CD14-positive monocyte (primary cell): Measurements from ENCODE around the gene CROCC2. TPM values are rescaled to one million over a fixed set of nuclear protein-coding genes. Genes with fewer than 3 reads are reported as not detected.

Experiments used
- DNase-seq, 3 donors: peaks; one replicate each; pipeline ENCODE4 v3.0.0-alpha.2; 2011 to 2022
- H2AFZ ChIP-seq: 2 replicates; pipeline ENCODE4 v1.6.0; 2012; ENCODE audit warnings: mild to moderate bottlenecking, low read depth, low read length, inconsistent platforms; ENCODE audit not compliant: insufficient read depth, poor library complexity, severe bottlenecking
- H3K27ac ChIP-seq, 2 donors: 1 replicate in 1 of 2; 2 replicates in 1 of 2; pipeline ENCODE4 v1.5.1; 2012 to 2013; ENCODE audit warnings: low read length in 2 of 2, control low read depth in 1 of 2, inconsistent platforms in 1 of 2, low read depth in 1 of 2, mild to moderate bottlenecking in 1 of 2
- H3K27me3 ChIP-seq, 2 donors: one replicate each; pipeline versions ENCODE4 v1.6.0 to v1.6.1; 2011 to 2013; ENCODE audit warnings: low read length in 2 of 2; ENCODE audit not compliant: control insufficient read depth in 2 of 2, insufficient read depth in 2 of 2
- H3K36me3 ChIP-seq, 2 donors: replicated peaks in 1 of 2; 1 replicate in 1 of 2; 2 replicates in 1 of 2; pipeline versions ENCODE4 v1.5.1 to v1.6.1; 2012 to 2013; ENCODE audit warnings: low read length in 2 of 2, control low read depth in 1 of 2, inconsistent platforms in 1 of 2, mild to moderate bottlenecking in 1 of 2; ENCODE audit not compliant: insufficient read depth in 2 of 2, control insufficient read depth in 1 of 2
- H3K4me1 ChIP-seq, 2 donors: 1 replicate in 1 of 2; 2 replicates in 1 of 2; pipeline versions ENCODE4 v1.5.1 to v1.6.1; 2012 to 2013; ENCODE audit warnings: low read length in 2 of 2, control low read depth in 1 of 2, inconsistent platforms in 1 of 2, mild to moderate bottlenecking in 1 of 2, moderate library complexity in 1 of 2; ENCODE audit not compliant: insufficient read depth in 2 of 2, control insufficient read depth in 1 of 2
- H3K4me2 ChIP-seq: replicated peaks from 2 replicates; pipeline ENCODE3; 2012; ENCODE audit warnings: low read length, moderate library complexity, mild to moderate bottlenecking; ENCODE audit not compliant: poor library complexity, severe bottlenecking; ENCODE audit errors: extremely low read depth
- H3K4me3 ChIP-seq, 3 experiments: fragments of 200-600 bp in 1 of 3; sonication (generic) in 1 of 3; replicated peaks in 1 of 3; 1 replicate in 2 of 3; 2 replicates in 1 of 3; pipeline ENCODE4 v1.5.1; 2011 to 2013; ENCODE audit warnings: low read length in 3 of 3, mild to moderate bottlenecking in 3 of 3, control low read depth in 2 of 3, low read depth in 2 of 3, inconsistent platforms in 1 of 3, moderate library complexity in 1 of 3
- H3K79me2 ChIP-seq: 2 replicates; pipeline ENCODE4 v1.6.0; 2012; ENCODE audit warnings: mild to moderate bottlenecking, control low read depth, inconsistent platforms, low read length, moderate library complexity; ENCODE audit not compliant: insufficient read depth
- H3K9ac ChIP-seq: 2 replicates; pipeline ENCODE4 v1.6.0; 2017; ENCODE audit warnings: low read length, mild to moderate bottlenecking; ENCODE audit not compliant: insufficient read depth, poor library complexity, severe bottlenecking
- H3K9me3 ChIP-seq, 2 donors: replicated peaks in 1 of 2; 1 replicate in 1 of 2; 2 replicates in 1 of 2; pipeline versions ENCODE4 v1.5.1 to v1.6.1; 2012 to 2013; ENCODE audit warnings: low read length in 2 of 2, control low read depth in 1 of 2; ENCODE audit not compliant: control insufficient read depth in 1 of 2, insufficient read depth in 1 of 2
- H4K20me1 ChIP-seq: 2 replicates; pipeline ENCODE4 v1.6.0; 2012; ENCODE audit warnings: mild to moderate bottlenecking, low read length, control low read depth, moderate library complexity; ENCODE audit not compliant: insufficient read depth
- H3K27ac Mint-ChIP-seq, 7 donors: one replicate each; pipeline ENCODE4 v1.8.0; 2020; ENCODE audit warnings: mild to moderate bottlenecking in 7 of 7, mixed read lengths in 7 of 7, moderate library complexity in 6 of 7, inconsistent platforms in 2 of 7
- H3K27me3 Mint-ChIP-seq, 3 donors: one replicate each; pipeline ENCODE4 v1.8.0; 2021 to 2022; ENCODE audit warnings: low read depth in 3 of 3, mild to moderate bottlenecking in 3 of 3, mixed read lengths in 3 of 3, moderate library complexity in 3 of 3, inconsistent platforms in 1 of 3
- H3K36me3 Mint-ChIP-seq, 2 donors: one replicate each; pipeline ENCODE4 v1.8.0; 2020; ENCODE audit warnings: mixed read lengths in 2 of 2, inconsistent platforms in 1 of 2, mild to moderate bottlenecking in 1 of 2
- H3K4me1 Mint-ChIP-seq: one replicate; pipeline ENCODE4 v1.8.0; 2020; ENCODE audit warnings: mild to moderate bottlenecking, mixed read lengths
- H3K4me3 Mint-ChIP-seq, 2 donors: one replicate each; pipeline ENCODE4 v1.8.0; 2020; ENCODE audit warnings: mild to moderate bottlenecking in 2 of 2, mixed read lengths in 2 of 2, moderate library complexity in 1 of 2
- H3K9me3 Mint-ChIP-seq, 7 donors: one replicate each; pipeline ENCODE4 v1.8.0; 2020 to 2022; ENCODE audit warnings: mixed read lengths in 7 of 7, mild to moderate bottlenecking in 6 of 7, moderate library complexity in 6 of 7, inconsistent platforms in 2 of 7
- CTCF ChIP-seq: fragments of 200-600 bp; IDR thresholded peaks from one replicate; pipeline ENCODE4 v1.8.0; 2022; ENCODE audit warnings: antibody characterized with exemption, mild to moderate bottlenecking
- WGBS: methylation state at CpG from one replicate; pipeline ENCODE4 v1.1.5; 2013; ENCODE audit warnings: missing lambda C conversion rate; ENCODE audit not compliant: insufficient coverage; 5-methylcytosine and 5-hydroxymethylcytosine counted together
- intact Hi-C, 2 donors: fragments of 100-400 bp; cut with micrococcal nuclease; formaldehyde crosslinking; loops; one replicate each; pipeline versions ENCODE4 v1.15.0 to v1.15.1; 2023
- polyA plus RNA-seq, 3 donors: library from polyadenylated mRNA; depleted of rRNA in 1 of 3; unstranded in 2 of 3; stranded (reverse) in 1 of 3; fragments of 300-500 nt in 2 of 3; fragments of >200 nt in 1 of 3; fragmentation: Illumina TruSeq in 2 of 3; gene quantifications; 1 replicate in 2 of 3; 2 replicates in 1 of 3; pipeline ENCODE4 v1.2.3, GENCODE V29; 2012 to 2021

Gene CROCC2
- polyA plus RNA-seq, 3 donors: 0.15 TPM; not detected in 2

GRCh38 chr2:240997141-240997855 lies 91.2 kb downstream of the CROCC2 start:
- Histone ChIP-seq H3K4me3 (peak overlapping the region in 1 of 3 experiments; percentile 79), H3K36me3 (no peaks in the 10 kb centered on the region), H3K27me3 (peaks cover 4 to 47% of the 10 kb centered on the region in 2 donors), H3K9ac (peak overlapping the region; percentile 60), H3K4me1 (peaks cover 10 to 20% of the 10 kb centered on the region in 2 donors), H3K4me2 (peak overlapping the region; percentile 90), H2AFZ (peak overlapping the region; percentile 92), H3K79me2 (no peaks in the 10 kb centered on the region), H4K20me1 (peaks cover 10% of the 10 kb centered on the region), H3K27ac (no peak overlapping the region), H3K9me3 (no peaks in the 10 kb centered on the region)
- H3K9me3 Mint-ChIP-seq: peaks cover 0 to 8% (median 3%) of the 10 kb centered on the region in 7 donors
- TF ChIP-seq CTCF: no peak
- WGBS: 66% methylated on average over 13 of the region's 16 CpGs
- intact Hi-C loops: loop anchor here in 1 of 2 donors (10.0 kb wide), 2 partner anchors 158 to 738 kb away; partner anchors contain the start of genes D2HGDH and PPP1R7
- H3K4me1 Mint-ChIP-seq: peaks cover 17% of the 10 kb centered on the region
- H3K27ac Mint-ChIP-seq: peak overlapping the region in 1 of 7 donors; percentile 45
- peaks cover 6 to 9% of the 10 kb centered on the region in 2 donors for H3K36me3 Mint-ChIP-seq
- H3K27me3 Mint-ChIP-seq: peaks cover 49 to 80% (median 53%) of the 10 kb centered on the region in 3 donors
- H3K4me3 Mint-ChIP-seq: peak overlapping the region; percentile 59 to 75
- no peak for DNase-seq

GRCh38 chr2:240997856-240998705 lies 91.9 kb downstream of the CROCC2 start, which contains the start of gene SNED1:
TSS of gene SNED1 (plus strand) at chr2:240998618. CDS start at chr2:240998838, 220 bp downstream.
- peaks cover 49 to 81% (median 51%) of the 10 kb centered on the region in 3 donors for H3K27me3 Mint-ChIP-seq
- peaks cover 1 to 15% (median 8%) of the 10 kb centered on the region in 7 donors for H3K9me3 Mint-ChIP-seq
- peak; percentile 70 to 77 (median 70) for DNase-seq
- Histone ChIP-seq H3K79me2 (no peaks in the 10 kb centered on the region), H3K36me3 (no peaks in the 10 kb centered on the region), H3K27ac (peak within 1 kb of the TSS in 1 of 2 donors; percentile 62), H3K4me1 (peaks cover 10 to 20% of the 10 kb centered on the region in 2 donors), H3K4me2 (peak within 1 kb of the TSS; percentile 90), H3K9ac (peak within 1 kb of the TSS; percentile 60), H2AFZ (peak within 1 kb of the TSS; percentile 92), H3K4me3 (peak within 1 kb of the TSS; percentile 47 to 79 (median 64)), H3K9me3 (peaks cover under 1 to 6% of the 10 kb centered on the region in 2 donors), H3K27me3 (peaks cover 4 to 47% of the 10 kb centered on the region in 2 donors), H4K20me1 (peaks cover 10% of the 10 kb centered on the region)
- TF ChIP-seq CTCF: no peak
- H3K36me3 Mint-ChIP-seq: peaks cover 6 to 9% of the 10 kb centered on the region in 2 donors
- H3K4me1 Mint-ChIP-seq: peaks cover 9% of the 10 kb centered on the region
- 9% methylated on average over 61 of the region's 61 CpGs for WGBS
- H3K4me3 Mint-ChIP-seq: peak within 1 kb of the TSS; percentile 70 to 91
- intact Hi-C loops: loop anchor here in 1 of 2 donors (10.0 kb wide), 2 partner anchors 157 to 737 kb away; partner anchors contain the start of genes D2HGDH and PPP1R7
- H3K27ac Mint-ChIP-seq: peak within 1 kb of the TSS in 2 of 7 donors; percentile 45 to 66
